HEK293 (cell line): ENCODE results near the gene IQCH.

ENCODE experiments used
- CTCF ChIA-PET: fragments of 350-600 bp; formaldehyde crosslinking; extraction: SDS; loops from one replicate; lab custom pipeline; 2021; ENCODE audit warnings: antibody characterized with exemption; lab: Yijun Ruan, JAX
- POLR2A ChIA-PET: fragments of 300-600 bp; formaldehyde crosslinking; extraction: SDS; loops from one replicate; lab custom pipeline; 2020; ENCODE audit warnings: antibody characterized with exemption, inconsistent platforms; lab: Yijun Ruan, JAX
- H3K27ac ChIP-seq: fragments of 200-500 bp; sonication (Bioruptor generic); 2 replicates; pipeline ENCODE4 v1.5.1; 2014; ENCODE audit warnings: low read depth, low read length, control low read depth, inconsistent platforms; ENCODE audit errors: extremely low read depth
- H3K36me3 ChIP-seq, 2 experiments: fragments of 200-500 bp in 1 of 2; sonication (Bioruptor generic) in 1 of 2; 1 replicate in 1 of 2; 2 replicates in 1 of 2; pipeline ENCODE4 v1.5.1; 2014 to 2017; ENCODE audit warnings: inconsistent platforms in 2 of 2, low read length in 2 of 2; ENCODE audit not compliant: control insufficient read depth in 2 of 2, insufficient read depth in 1 of 2
- H3K4me1 ChIP-seq: fragments of 200-500 bp; sonication (Bioruptor generic); 2 replicates; pipeline ENCODE4 v1.5.1; 2014; ENCODE audit warnings: mild to moderate bottlenecking, low read length, inconsistent platforms; ENCODE audit not compliant: control insufficient read depth, insufficient read depth
- H3K4me3 ChIP-seq: 2 replicates; pipeline ENCODE4 v1.5.1; 2011; ENCODE audit warnings: low read depth, mild to moderate bottlenecking, control low read depth, low read length, moderate library complexity
- H3K9me3 ChIP-seq: fragments of 200-500 bp; sonication (Bioruptor generic); 2 replicates; pipeline ENCODE4 v1.5.1; 2014; ENCODE audit warnings: low read depth, low read length, inconsistent platforms; ENCODE audit not compliant: control insufficient read depth, insufficient read depth
- ATF2 ChIP-seq: fragments of 450-650 bp; formaldehyde crosslinking; IDR thresholded peaks from 2 replicates; pipeline ENCODE4 v1.5.1; 2016; ENCODE audit warnings: missing biosample characterization, missing genetic modification characterization, low read depth
- BCL11B ChIP-seq: fragments of 450-650 bp; formaldehyde crosslinking; IDR thresholded peaks from 2 replicates; pipeline ENCODE4 v1.5.1; 2016; ENCODE audit warnings: low read depth, missing biosample characterization, missing genetic modification characterization
- EGR2 ChIP-seq: fragments of 450-650 bp; formaldehyde crosslinking; IDR thresholded peaks from 2 replicates; pipeline ENCODE4 v1.5.1; 2016; ENCODE audit warnings: low read depth, missing biosample characterization, missing genetic modification characterization
- HIC1 ChIP-seq: fragments of 450-650 bp; formaldehyde crosslinking; IDR thresholded peaks from 2 replicates; pipeline ENCODE4 v1.5.1; 2016; ENCODE audit warnings: missing biosample characterization, missing genetic modification characterization
- PRDM1 ChIP-seq: fragments of 450-650 bp; formaldehyde crosslinking; IDR thresholded peaks from 2 replicates; pipeline ENCODE4; 2016; ENCODE audit warnings: missing biosample characterization, missing genetic modification characterization
- PRDM4 ChIP-seq: fragments of 450-650 bp; formaldehyde crosslinking; IDR thresholded peaks from 2 replicates; pipeline ENCODE4 v1.5.1; 2017; ENCODE audit warnings: missing biosample characterization, missing genetic modification characterization
- PRDM6 ChIP-seq: fragments of 450-650 bp; formaldehyde crosslinking; IDR thresholded peaks from 2 replicates; pipeline ENCODE4 v1.5.1; 2017; ENCODE audit warnings: missing biosample characterization, missing genetic modification characterization
- RBAK ChIP-seq: fragments of 450-650 bp; formaldehyde crosslinking; IDR thresholded peaks from 2 replicates; pipeline ENCODE4 v1.5.1; 2016; ENCODE audit warnings: missing biosample characterization, missing genetic modification characterization
- REPIN1 ChIP-seq: fragments of 450-650 bp; formaldehyde crosslinking; IDR thresholded peaks from 2 replicates; pipeline ENCODE4 v1.5.1; 2017; ENCODE audit warnings: missing biosample characterization, missing genetic modification characterization, low read depth
- SALL2 ChIP-seq: fragments of 450-650 bp; formaldehyde crosslinking; IDR thresholded peaks from 2 replicates; pipeline ENCODE4 v1.5.0; 2017; ENCODE audit warnings: missing biosample characterization, mild to moderate bottlenecking, missing genetic modification characterization, borderline replicate concordance
- SCRT2 ChIP-seq: fragments of 450-650 bp; formaldehyde crosslinking; IDR thresholded peaks from 2 replicates; pipeline ENCODE4 v1.5.1; 2016; ENCODE audit warnings: missing biosample characterization, missing genetic modification characterization
- YY1 ChIP-seq: fragments of 450-650 bp; formaldehyde crosslinking; IDR thresholded peaks from 2 replicates; pipeline ENCODE4 v1.5.1; 2018; ENCODE audit warnings: missing biosample characterization, missing genetic modification characterization
- ZBTB20 ChIP-seq: fragments of 450-650 bp; formaldehyde crosslinking; IDR thresholded peaks from 2 replicates; pipeline ENCODE4 v1.5.1; 2016; ENCODE audit warnings: missing biosample characterization, missing genetic modification characterization
- ZBTB44 ChIP-seq: fragments of 450-650 bp; IDR thresholded peaks from 2 replicates; pipeline ENCODE4 v1.5.1; 2018; ENCODE audit warnings: missing biosample characterization, mild to moderate bottlenecking, missing genetic modification characterization
- ZBTB8A ChIP-seq: fragments of 450-650 bp; formaldehyde crosslinking; IDR thresholded peaks from 2 replicates; pipeline ENCODE4 v1.5.1; 2016; ENCODE audit warnings: missing biosample characterization, missing genetic modification characterization
- ZNF132 ChIP-seq: fragments of 450-650 bp; formaldehyde crosslinking; IDR thresholded peaks from 2 replicates; pipeline ENCODE4 v1.5.1; 2017; ENCODE audit warnings: missing biosample characterization, missing genetic modification characterization, borderline replicate concordance
- ZNF157 ChIP-seq: fragments of 450-650 bp; formaldehyde crosslinking; IDR thresholded peaks from 2 replicates; pipeline ENCODE4 v1.5.1; 2016; ENCODE audit warnings: missing biosample characterization, missing genetic modification characterization
- ZNF366 ChIP-seq: fragments of 450-650 bp; formaldehyde crosslinking; conservative IDR thresholded peaks from 2 replicates; pipeline ENCODE4 v1.5.1; 2016; ENCODE audit warnings: missing biosample characterization, missing genetic modification characterization
- ZNF610 ChIP-seq: fragments of 450-650 bp; formaldehyde crosslinking; IDR thresholded peaks from 2 replicates; pipeline ENCODE4 v1.5.1; 2016; ENCODE audit warnings: missing biosample characterization, missing genetic modification characterization, borderline replicate concordance
- ZNF660 ChIP-seq: fragments of 450-650 bp; IDR thresholded peaks from 2 replicates; pipeline ENCODE4 v1.5.1; 2018; ENCODE audit warnings: missing biosample characterization, mild to moderate bottlenecking, missing genetic modification characterization
- ZNF843 ChIP-seq: fragments of 450-650 bp; formaldehyde crosslinking; IDR thresholded peaks from 2 replicates; pipeline ENCODE4 v1.5.1; 2016; ENCODE audit warnings: missing biosample characterization, missing genetic modification characterization
- ZSCAN16 ChIP-seq: fragments of 450-650 bp; formaldehyde crosslinking; IDR thresholded peaks from 2 replicates; pipeline ENCODE4 v1.5.1; 2016; ENCODE audit warnings: missing biosample characterization, missing genetic modification characterization

IQCH gene

GRCh38 chr15:67311731-67312130, 57.1 kb downstream of the IQCH start (continued):
- TF ChIP-seq ZBTB8A (tag by site-specific recombination) = no peak
- TF ChIP-seq, all 188 proteins: peak for 0

GRCh38 chr15:67319961-67320360, 65.4 kb downstream of the IQCH start:
- no peak overlapping the region for H3K27ac ChIP-seq
- TF ChIP-seq SCRT2 (no peak), EGR2 (no peak), BCL11B (tag by site-specific recombination) (no peak), ZBTB44 (tag by site-specific recombination) (no peak), SALL2 (tag by site-specific recombination) (no peak), ZNF132 (tag by site-specific recombination) (no peak), PRDM1 (tag by site-specific recombination) (no peak), ZNF366 (no peak)
- H3K4me3 ChIP-seq = no peak overlapping the region
- CTCF ChIA-PET = no interaction called here
- no peaks in the 10 kb centered on the region for H3K9me3 ChIP-seq
- no peaks in the 10 kb centered on the region for H3K4me1 ChIP-seq
- H3K36me3 ChIP-seq = no peaks in the 10 kb centered on the region
- POLR2A ChIA-PET = no interaction called here

- ChIA-PET POLR2A (no interaction called here), CTCF (interaction anchor here (0.6 to 0.9 kb wide), 2 partner anchors 17 to 102 kb away, joined by 3 to 4 read pairs; no protein-coding TSS in a partner anchor)
- TF ChIP-seq PRDM1 (tag by site-specific recombination) (peak; percentile 99), YY1 (tag by site-specific recombination) (no peak), HIC1 (tag by site-specific recombination) (no peak), ZNF157 (tag by site-specific recombination) (no peak), REPIN1 (tag by site-specific recombination) (no peak), ZNF366 (peak; percentile 95), ZNF660 (tag by site-specific recombination) (no peak), ZBTB20 (tag by site-specific recombination) (no peak), ZNF843 (tag by site-specific recombination) (no peak)
- no peaks in the 10 kb centered on the region for H3K9me3 ChIP-seq
- H3K4me1 ChIP-seq = no peaks in the 10 kb centered on the region
- H3K4me3 ChIP-seq = no peak overlapping the region
- H3K36me3 ChIP-seq = no peaks in the 10 kb centered on the region
- no peak overlapping the region for H3K27ac ChIP-seq
Observed at GRCh38 chr15:67321352-67321751, 66.8 kb downstream of the IQCH start.

GRCh38 chr15:67322481-67322880, 67.9 kb downstream of the IQCH start:
- CTCF ChIA-PET = no interaction called here
- Histone ChIP-seq H3K4me3 (no peak overlapping the region), H3K36me3 (no peaks in the 10 kb centered on the region), H3K9me3 (no peaks in the 10 kb centered on the region; the same call in 1 of the 2 replicates), H3K4me1 (no peaks in the 10 kb centered on the region), H3K27ac (no peak overlapping the region)
- POLR2A ChIA-PET = no interaction called here
- no peak for TF ChIP-seq ATF2 (tag by site-specific recombination)
- no peak for TF ChIP-seq RBAK (tag by site-specific recombination)
- no peak for TF ChIP-seq EGR2
- TF ChIP-seq ZNF610 (tag by site-specific recombination) = no peak
- no peak for TF ChIP-seq PRDM6 (tag by site-specific recombination)
- TF ChIP-seq PRDM4 (tag by site-specific recombination) = no peak
- no peak for TF ChIP-seq ZSCAN16 (tag by site-specific recombination)
